Chondrocyte (in vitro differentiated cells): Measurements from ENCODE around the gene TOMM40. TPM values are rescaled to one million over a fixed set of nuclear protein-coding genes. Genes with fewer than 3 reads are reported as not detected.
A peak's percentile ranks its signal among the peaks of the same experiment; 100 is the strongest.

Source experiments
- DNase-seq: peaks from one replicate; pipeline ENCODE4 v3.0.0; 2021; ENCODE audit warnings: mixed read lengths, low spot score
- H3K27ac Mint-ChIP-seq: one replicate; pipeline ENCODE4 v1.8.0; 2021; ENCODE audit warnings: mild to moderate bottlenecking, moderate library complexity, mixed read lengths; ENCODE audit not compliant: unreplicated experiment
- H3K27me3 Mint-ChIP-seq: 2 replicates; pipeline ENCODE4 v1.8.0; 2021; ENCODE audit warnings: low read depth, mixed read lengths
- H3K36me3 Mint-ChIP-seq: 2 replicates; pipeline ENCODE4 v1.8.0; 2021; ENCODE audit warnings: low read depth, mixed read lengths
- H3K4me1 Mint-ChIP-seq: 2 replicates; pipeline ENCODE4 v1.8.0; 2021; ENCODE audit warnings: low read depth, mild to moderate bottlenecking, mixed read lengths
- H3K4me3 Mint-ChIP-seq: one replicate; pipeline ENCODE4 v1.8.0; 2021; ENCODE audit warnings: mild to moderate bottlenecking, moderate library complexity, mixed read lengths; ENCODE audit not compliant: unreplicated experiment
- H3K9me3 Mint-ChIP-seq: 2 replicates; pipeline ENCODE4 v1.8.0; 2021; ENCODE audit warnings: low read depth, mixed read lengths
- total RNA-seq: library from RNA; stranded (reverse); gene quantifications from 3 replicates; pipeline ENCODE4 v1.2.1, GENCODE V29; 2021
- TF ChIP-seq, protein P1 (sequence below): fragments of 200-600 bp; sonication (generic); IDR thresholded peaks from 2 replicates; pipeline ENCODE4 v1.5.0; 2021; ENCODE audit warnings: antibody characterized with exemption, mild to moderate bottlenecking, moderate library complexity

Gene TOMM40
- total RNA-seq, 1 donor from 2014 or later: 40.9 TPM

DNA sequence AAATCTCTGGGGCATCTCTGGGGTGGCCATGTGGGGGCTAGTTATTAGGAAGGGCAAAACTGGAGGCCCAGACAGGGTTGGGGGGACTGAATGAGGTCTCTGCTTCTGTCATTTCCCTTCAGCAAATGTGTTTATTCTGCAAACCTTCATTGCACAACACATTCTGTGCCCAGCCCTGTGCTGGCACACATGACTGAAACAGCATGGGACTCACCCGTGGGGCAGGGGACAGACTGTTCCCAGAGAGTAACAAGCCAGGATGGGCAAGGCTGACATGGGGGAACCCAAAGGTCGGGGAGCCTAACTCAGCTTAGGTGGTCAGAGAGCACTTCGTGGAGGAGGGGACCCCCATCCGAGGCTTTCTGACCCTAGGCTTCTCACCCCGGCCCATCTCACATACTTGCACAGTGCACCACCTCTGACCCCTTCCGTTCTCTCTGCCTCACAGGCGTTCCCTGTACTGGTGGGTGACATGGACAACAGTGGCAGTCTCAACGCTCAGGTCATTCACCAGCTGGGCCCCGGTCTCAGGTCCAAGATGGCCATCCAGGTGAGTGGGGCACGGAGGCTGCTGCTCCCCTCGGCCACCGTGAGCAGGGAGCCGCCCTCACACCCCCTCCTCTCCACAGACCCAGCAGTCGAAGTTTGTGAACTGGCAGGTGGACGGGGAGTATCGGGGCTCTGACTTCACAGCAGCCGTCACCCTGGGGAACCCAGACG, 2.4 kb downstream of the TOMM40 start:
- H3K36me3 Mint-ChIP-seq: peaks cover 25% of the 10 kb centered on the region
- no peak for DNase-seq
- peaks cover 26% of the 10 kb centered on the region for H3K4me1 Mint-ChIP-seq
- no peak overlapping the region for H3K4me3 Mint-ChIP-seq
- TF ChIP-seq, protein P1, sequence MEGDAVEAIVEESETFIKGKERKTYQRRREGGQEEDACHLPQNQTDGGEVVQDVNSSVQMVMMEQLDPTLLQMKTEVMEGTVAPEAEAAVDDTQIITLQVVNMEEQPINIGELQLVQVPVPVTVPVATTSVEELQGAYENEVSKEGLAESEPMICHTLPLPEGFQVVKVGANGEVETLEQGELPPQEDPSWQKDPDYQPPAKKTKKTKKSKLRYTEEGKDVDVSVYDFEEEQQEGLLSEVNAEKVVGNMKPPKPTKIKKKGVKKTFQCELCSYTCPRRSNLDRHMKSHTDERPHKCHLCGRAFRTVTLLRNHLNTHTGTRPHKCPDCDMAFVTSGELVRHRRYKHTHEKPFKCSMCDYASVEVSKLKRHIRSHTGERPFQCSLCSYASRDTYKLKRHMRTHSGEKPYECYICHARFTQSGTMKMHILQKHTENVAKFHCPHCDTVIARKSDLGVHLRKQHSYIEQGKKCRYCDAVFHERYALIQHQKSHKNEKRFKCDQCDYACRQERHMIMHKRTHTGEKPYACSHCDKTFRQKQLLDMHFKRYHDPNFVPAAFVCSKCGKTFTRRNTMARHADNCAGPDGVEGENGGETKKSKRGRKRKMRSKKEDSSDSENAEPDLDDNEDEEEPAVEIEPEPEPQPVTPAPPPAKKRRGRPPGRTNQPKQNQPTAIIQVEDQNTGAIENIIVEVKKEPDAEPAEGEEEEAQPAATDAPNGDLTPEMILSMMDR: no peak
- H3K27me3 Mint-ChIP-seq: no peaks in the 10 kb centered on the region
- H3K9me3 Mint-ChIP-seq: no peaks in the 10 kb centered on the region
- H3K27ac Mint-ChIP-seq: no peak overlapping the region

DNA sequence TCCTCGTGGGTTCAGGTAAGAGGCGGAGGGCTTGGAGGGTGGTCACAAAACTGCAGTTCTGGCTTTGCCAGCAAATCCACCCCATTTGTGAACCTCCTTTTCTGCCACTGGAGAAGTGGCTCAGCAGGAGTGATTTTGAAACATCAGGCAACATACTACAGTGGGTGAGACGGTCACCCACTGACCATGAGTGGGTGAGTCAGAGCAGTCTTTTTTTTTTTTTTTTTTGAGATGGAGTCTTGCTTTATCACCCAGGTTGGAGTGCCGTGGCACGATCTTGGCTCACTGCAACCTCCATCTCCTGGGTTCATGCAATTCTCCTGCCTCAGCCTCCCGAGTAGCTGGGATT, 3.0 kb downstream of the TOMM40 start:
- TF ChIP-seq, protein P1: no peak
- H3K9me3 Mint-ChIP-seq: no peaks in the 10 kb centered on the region
- no peak overlapping the region for H3K4me3 Mint-ChIP-seq
- peaks cover 24% of the 10 kb centered on the region for H3K36me3 Mint-ChIP-seq
- H3K4me1 Mint-ChIP-seq: peaks cover 25% of the 10 kb centered on the region
- no peak overlapping the region for H3K27ac Mint-ChIP-seq
- no peaks in the 10 kb centered on the region for H3K27me3 Mint-ChIP-seq
- DNase-seq: no peak

DNA sequence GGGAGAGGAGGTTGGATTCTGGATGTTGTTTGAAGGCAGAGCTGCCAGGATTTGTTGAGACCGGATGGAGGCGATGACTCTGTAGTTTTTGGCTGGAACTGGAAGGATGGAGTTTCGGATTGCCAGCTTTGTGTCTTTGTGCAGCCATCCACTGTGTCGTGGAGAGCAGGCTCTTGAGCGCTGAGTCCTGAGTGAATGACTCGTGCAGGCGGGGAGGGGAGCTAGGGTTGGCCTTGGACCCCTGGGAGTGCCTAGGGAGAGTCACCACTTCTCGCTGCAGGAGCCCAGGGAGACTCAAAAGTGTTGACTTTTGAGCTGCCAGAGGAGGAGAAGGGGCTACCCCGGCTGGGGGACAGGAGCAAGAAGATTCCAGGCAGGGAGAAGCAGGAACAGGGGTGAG, 3.9 kb downstream of the TOMM40 start:
- H3K27me3 Mint-ChIP-seq: no peaks in the 10 kb centered on the region
- H3K36me3 Mint-ChIP-seq: peaks cover 22% of the 10 kb centered on the region
- H3K27ac Mint-ChIP-seq: peak overlapping the region; percentile 63
- H3K9me3 Mint-ChIP-seq: no peaks in the 10 kb centered on the region
- H3K4me1 Mint-ChIP-seq: peaks cover 21% of the 10 kb centered on the region
- H3K4me3 Mint-ChIP-seq: no peak overlapping the region
- TF ChIP-seq, protein P1: no peak
- no peak for DNase-seq

DNA sequence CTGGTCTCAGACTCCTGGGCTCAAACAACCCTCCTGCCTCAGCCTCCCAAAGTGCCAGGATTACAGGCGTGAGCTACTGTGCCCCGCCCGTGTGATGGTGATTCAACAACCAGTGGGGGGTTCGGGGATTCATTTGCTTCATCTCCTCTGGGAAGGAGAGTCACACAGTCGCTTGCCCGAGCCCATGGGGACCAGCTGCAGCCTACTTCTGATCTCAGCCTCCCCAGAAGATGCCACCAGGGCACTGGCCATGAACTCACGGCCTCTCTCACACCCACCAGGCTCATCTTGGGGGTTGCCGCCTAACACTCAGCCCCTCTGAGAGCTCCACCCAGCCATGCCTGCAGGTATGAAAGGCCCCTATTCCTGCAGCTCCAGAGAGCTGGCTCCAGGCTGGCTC, 6.8 kb downstream of the TOMM40 start:
- TF ChIP-seq, protein P1: no peak
- Mint-ChIP-seq H3K36me3 (peaks cover 25% of the 10 kb centered on the region), H3K9me3 (no peaks in the 10 kb centered on the region), H3K27ac (no peak overlapping the region), H3K27me3 (no peaks in the 10 kb centered on the region), H3K4me3 (no peak overlapping the region), H3K4me1 (peaks cover 4% of the 10 kb centered on the region)
- no peak for DNase-seq

DNA sequence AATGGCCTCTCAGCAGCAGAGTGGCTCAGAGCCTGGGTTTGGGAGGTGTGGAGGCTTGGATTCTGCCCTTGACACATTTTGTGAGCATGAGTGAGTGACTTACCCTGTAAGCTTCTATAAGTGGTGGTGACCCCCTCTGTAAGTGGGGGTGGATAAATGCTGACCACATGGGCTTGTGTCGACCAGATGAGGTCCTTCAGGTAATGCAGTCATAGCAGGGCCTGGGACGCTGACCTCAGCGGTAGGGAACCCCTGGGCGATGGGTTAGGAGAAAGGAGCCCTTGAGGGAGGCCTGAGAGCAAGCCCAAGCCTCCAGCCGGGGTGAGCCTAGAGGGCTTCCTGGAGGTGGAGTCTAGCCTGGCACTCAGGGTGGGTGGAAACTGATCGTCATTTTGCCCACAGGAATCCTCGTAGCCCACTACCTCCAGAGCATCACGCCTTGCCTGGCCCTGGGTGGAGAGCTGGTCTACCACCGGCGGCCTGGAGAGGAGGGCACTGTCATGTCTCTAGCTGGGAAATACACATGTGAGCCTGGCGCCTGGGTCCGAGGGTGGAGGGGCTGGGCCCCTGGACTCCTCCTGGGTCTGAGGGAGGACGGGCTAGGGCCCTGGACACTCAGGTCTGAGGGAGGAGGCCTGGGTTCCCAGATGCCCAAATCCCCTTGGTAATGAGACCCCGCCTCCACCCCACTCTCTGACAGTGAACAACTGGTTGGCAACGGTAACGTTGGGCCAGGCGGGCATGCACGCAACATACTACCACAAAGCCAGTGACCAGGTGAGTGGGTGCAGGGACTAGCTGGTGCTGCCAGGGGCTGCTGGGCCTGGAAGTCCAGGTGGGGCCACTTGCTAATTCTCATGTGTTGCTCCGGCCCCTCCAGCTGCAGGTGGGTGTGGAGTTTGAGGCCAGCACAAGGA, 9.5 kb downstream of the TOMM40 start:
- Mint-ChIP-seq H3K27ac (no peak overlapping the region), H3K27me3 (no peaks in the 10 kb centered on the region), H3K4me3 (no peak overlapping the region), H3K4me1 (no peaks in the 10 kb centered on the region), H3K36me3 (peaks cover 18% of the 10 kb centered on the region), H3K9me3 (no peaks in the 10 kb centered on the region)
- no peak for DNase-seq
- TF ChIP-seq, protein P1: no peak
